HG03439 (cell line): ENCODE data around the gene RNU5D-1.
"Not testable (repeated sequence)": the region's sequence is repeated elsewhere in the genome, so short reads cannot be mapped to it uniquely, and the experiment has no call there.

Experiments used
- ATAC-seq: cut with Tn5 transposase; IDR thresholded peaks from one replicate; pipeline ENCODE4 v1.9.1; 2021; ENCODE audit warnings: mild to moderate bottlenecking, moderate library complexity; ENCODE audit not compliant: unreplicated experiment

Gene RNU5D-1

GRCh38 chr1:44701141-44701573, 29.8 kb downstream of the RNU5D-1 start:
- no peak for ATAC-seq

GRCh38 chr1:44700573-44700972, 30.4 kb downstream of the RNU5D-1 start:
- ATAC-seq, result no peak

GRCh38 chr1:44699375-44699774, 31.6 kb downstream of the RNU5D-1 start:
- not testable (repeated sequence) for ATAC-seq

- no peak for ATAC-seq
Observed at GRCh38 chr1:44698138-44698537, 32.8 kb downstream of the RNU5D-1 start.

GRCh38 chr1:44696789-44697345, 34.1 kb downstream of the RNU5D-1 start:
- ATAC-seq, result no peak

- no peak for ATAC-seq
Observed at GRCh38 chr1:44696101-44696500, 34.9 kb downstream of the RNU5D-1 start.

- no peak for ATAC-seq
Observed at GRCh38 chr1:44695671-44696070, 35.3 kb downstream of the RNU5D-1 start.

- ATAC-seq, result no peak
Observed at GRCh38 chr1:44694863-44695478, 36.0 kb downstream of the RNU5D-1 start.

GRCh38 chr1:44693900-44694299, 37.1 kb downstream of the RNU5D-1 start:
- no peak for ATAC-seq

- no peak for ATAC-seq
Observed at GRCh38 chr1:44693159-44693558, 37.8 kb downstream of the RNU5D-1 start.

- no peak for ATAC-seq
Observed at GRCh38 chr1:44689447-44689765, 41.6 kb downstream of the RNU5D-1 start.

GRCh38 chr1:44688760-44689446, 42.1 kb downstream of the RNU5D-1 start:
- no peak for ATAC-seq

GRCh38 chr1:44685881-44686280, 45.1 kb downstream of the RNU5D-1 start:
- no peak for ATAC-seq

GRCh38 chr1:44685218-44685617, 45.8 kb downstream of the RNU5D-1 start:
- ATAC-seq, result no peak

- no peak for ATAC-seq
Observed at GRCh38 chr1:44684525-44684924, 46.4 kb downstream of the RNU5D-1 start.

GRCh38 chr1:44682883-44683265, 48.1 kb downstream of the RNU5D-1 start:
- ATAC-seq, result no peak

- no peak for ATAC-seq
Observed at GRCh38 chr1:44681905-44682882, 48.8 kb downstream of the RNU5D-1 start.
